C4-2B (cell line): ENCODE results near the gene SLC35F3.
"Not testable (repeated sequence)": the region's sequence is repeated elsewhere in the genome, so short reads cannot be mapped to it uniquely, and the experiment has no call there.

Experiments
- CTCF ChIP-seq: fragments of 450-650 bp; conservative IDR thresholded peaks from 2 replicates; pipeline ENCODE4 v1.5.1; 2017; ENCODE audit warnings: mild to moderate bottlenecking
- ZFX ChIP-seq: fragments of 450-650 bp; IDR thresholded peaks from 2 replicates; pipeline ENCODE4 v1.6.1; 2017

- TF ChIP-seq CTCF, ZFX: not testable (repeated sequence)
Observed at GRCh38 chr1:234152344-234152743, 247.9 kb downstream of the SLC35F3 start.
